ENCODE data around the gene CLDN10.

DNA sequence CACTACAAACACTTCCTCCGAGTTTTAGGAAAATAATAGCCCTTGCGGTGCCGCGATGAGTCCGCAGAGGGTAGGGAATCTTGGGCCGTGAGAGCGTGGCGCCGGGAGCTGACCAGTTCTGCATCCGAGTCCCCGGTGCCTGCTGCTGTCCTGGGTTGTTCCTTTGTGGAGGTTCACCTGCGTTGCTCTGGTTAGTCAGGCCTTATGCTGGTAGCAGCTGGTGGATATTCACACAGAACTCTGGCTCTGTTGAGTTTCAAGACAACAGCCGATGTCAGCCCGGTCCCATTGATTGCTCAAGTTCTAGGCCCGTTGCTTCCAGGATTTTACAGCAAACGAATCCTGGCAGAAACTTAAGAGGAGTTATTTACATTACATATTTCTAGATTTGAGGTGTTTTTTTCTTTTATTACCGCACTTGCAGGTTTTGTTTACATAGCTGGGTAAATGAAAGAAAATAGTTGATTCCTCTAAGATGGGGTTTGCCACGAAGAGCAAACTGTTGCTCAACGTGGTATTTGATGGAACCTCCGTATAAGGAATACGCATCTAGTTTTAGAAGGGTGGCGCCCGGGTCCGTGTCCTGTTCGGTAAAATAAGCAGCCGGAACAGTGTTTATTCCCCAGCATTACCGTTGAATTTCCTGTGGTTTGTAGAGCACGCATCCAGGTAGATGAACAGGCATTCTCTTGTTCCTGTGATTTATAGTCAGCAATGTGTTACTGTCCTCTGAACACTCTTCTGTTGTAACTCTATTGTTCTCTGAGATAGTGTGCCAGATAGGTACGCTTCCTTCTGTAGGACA lies 1.3 kb downstream of the CLDN10 start:
- TF ChIP-seq, protein P1, sequence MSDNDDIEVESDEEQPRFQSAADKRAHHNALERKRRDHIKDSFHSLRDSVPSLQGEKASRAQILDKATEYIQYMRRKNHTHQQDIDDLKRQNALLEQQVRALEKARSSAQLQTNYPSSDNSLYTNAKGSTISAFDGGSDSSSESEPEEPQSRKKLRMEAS (IDR thresholded peaks at IDR 0.05), result no peak
- TF ChIP-seq, protein P2, sequence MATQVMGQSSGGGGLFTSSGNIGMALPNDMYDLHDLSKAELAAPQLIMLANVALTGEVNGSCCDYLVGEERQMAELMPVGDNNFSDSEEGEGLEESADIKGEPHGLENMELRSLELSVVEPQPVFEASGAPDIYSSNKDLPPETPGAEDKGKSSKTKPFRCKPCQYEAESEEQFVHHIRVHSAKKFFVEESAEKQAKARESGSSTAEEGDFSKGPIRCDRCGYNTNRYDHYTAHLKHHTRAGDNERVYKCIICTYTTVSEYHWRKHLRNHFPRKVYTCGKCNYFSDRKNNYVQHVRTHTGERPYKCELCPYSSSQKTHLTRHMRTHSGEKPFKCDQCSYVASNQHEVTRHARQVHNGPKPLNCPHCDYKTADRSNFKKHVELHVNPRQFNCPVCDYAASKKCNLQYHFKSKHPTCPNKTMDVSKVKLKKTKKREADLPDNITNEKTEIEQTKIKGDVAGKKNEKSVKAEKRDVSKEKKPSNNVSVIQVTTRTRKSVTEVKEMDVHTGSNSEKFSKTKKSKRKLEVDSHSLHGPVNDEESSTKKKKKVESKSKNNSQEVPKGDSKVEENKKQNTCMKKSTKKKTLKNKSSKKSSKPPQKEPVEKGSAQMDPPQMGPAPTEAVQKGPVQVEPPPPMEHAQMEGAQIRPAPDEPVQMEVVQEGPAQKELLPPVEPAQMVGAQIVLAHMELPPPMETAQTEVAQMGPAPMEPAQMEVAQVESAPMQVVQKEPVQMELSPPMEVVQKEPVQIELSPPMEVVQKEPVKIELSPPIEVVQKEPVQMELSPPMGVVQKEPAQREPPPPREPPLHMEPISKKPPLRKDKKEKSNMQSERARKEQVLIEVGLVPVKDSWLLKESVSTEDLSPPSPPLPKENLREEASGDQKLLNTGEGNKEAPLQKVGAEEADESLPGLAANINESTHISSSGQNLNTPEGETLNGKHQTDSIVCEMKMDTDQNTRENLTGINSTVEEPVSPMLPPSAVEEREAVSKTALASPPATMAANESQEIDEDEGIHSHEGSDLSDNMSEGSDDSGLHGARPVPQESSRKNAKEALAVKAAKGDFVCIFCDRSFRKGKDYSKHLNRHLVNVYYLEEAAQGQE (IDR thresholded peaks at IDR 0.05; ENCODE audit: low read depth), result no peak

Measured in Ishikawa (cell line).